Mucosa of gallbladder (tissue), 1 donor: Measurements from ENCODE around the gene GLIPR2. TPM values are rescaled to one million over a fixed set of nuclear protein-coding genes. Genes with fewer than 3 reads are reported as not detected.
A peak's percentile ranks its signal among the peaks of the same experiment; 100 is the strongest.
"Not testable (repeated sequence)": the region's sequence is repeated elsewhere in the genome, so short reads cannot be mapped to it uniquely, and the experiment has no call there.

Source experiments
- DNase-seq: peaks from one replicate; pipeline ENCODE4 v3.0.0-alpha.2; 2020; ENCODE audit warnings: low spot score
- total RNA-seq: library from RNA; stranded (reverse); gene quantifications from one replicate; pipeline ENCODE4 v1.2.1, GENCODE V29; 2021
- donor health status: DM: no; HTN: no; CAD: no.

The GLIPR2 gene
- total RNA-seq, 1 donor from 2014 or later = 17.0 TPM

DNA sequence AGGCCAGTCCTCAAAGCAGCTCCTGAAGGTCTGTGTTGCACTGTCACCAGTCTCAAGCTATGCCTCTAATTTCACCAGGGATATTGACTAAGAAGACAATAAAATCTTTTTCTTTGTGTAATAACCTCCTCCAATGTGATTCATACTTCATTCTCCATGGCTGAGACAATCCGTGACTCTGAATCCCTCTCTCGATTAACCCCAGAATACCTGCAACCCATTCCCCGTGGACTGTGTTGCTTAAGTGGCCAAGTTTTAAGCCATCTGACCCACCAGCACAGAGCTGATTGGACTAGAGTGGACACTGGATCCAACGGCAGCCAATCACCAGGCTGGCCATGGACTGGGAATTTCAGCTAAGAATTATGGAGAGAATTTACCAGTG is 27.2 kb downstream of the GLIPR2 start:
- DNase-seq = no peak

DNA sequence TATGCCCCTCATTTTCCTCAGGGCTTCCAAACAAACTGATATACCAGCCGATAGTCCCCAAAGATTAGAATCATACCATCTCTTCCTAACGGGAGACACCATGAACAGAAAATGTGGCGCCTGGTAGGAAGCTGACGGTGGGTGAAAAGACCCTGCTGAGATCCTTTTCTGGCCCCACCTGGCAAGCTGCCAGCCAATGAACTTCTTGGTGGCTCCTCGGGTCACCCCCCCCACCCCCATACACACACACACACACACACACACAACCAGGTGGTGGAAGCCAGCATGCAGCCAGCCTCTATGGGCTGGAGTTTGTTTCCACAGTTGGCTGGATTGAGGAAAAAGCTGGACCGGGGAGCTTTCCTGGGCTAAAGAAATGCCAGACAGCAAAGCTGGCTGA is 27.8 kb downstream of the GLIPR2 start:
- DNase-seq = no peak

DNA sequence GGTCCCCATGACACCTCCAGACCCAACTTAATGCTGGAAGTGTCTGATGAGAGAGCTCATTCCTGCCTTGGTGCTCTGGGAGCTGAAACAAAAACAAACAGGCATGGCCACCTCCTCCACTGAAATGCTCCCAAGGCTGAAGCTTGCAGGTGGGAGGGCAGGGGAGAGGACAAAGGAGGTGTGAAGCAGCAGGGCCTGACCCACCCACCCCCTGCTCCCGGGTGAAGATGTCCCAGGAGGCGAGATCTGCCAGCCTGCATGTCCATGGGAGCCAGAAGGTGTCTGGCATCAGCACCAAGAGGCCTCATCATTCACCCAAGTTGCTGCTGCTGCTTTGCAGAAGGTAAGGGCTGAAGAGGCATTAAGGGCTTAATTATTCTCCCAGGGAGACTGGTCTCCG is 28.5 kb downstream of the GLIPR2 start:
- DNase-seq = no peak

DNA sequence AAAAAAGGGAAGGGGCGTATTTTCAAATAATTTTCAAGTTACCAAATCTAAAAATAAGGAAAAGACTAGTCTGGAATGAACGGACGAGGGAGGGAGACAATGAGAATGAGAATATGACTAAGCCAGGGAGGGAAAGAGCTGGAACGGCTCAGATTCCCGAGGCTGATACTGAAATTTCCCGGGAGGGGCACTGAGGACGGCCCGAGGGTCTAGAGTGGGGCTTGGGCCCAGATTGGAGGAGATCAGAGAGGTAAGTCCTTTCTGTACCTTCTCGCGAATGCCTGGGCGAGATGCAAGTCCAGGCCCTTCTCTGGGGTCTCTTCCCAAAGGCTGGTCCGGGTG is 29.3 kb downstream of the GLIPR2 start:
- DNase-seq = no peak

DNA sequence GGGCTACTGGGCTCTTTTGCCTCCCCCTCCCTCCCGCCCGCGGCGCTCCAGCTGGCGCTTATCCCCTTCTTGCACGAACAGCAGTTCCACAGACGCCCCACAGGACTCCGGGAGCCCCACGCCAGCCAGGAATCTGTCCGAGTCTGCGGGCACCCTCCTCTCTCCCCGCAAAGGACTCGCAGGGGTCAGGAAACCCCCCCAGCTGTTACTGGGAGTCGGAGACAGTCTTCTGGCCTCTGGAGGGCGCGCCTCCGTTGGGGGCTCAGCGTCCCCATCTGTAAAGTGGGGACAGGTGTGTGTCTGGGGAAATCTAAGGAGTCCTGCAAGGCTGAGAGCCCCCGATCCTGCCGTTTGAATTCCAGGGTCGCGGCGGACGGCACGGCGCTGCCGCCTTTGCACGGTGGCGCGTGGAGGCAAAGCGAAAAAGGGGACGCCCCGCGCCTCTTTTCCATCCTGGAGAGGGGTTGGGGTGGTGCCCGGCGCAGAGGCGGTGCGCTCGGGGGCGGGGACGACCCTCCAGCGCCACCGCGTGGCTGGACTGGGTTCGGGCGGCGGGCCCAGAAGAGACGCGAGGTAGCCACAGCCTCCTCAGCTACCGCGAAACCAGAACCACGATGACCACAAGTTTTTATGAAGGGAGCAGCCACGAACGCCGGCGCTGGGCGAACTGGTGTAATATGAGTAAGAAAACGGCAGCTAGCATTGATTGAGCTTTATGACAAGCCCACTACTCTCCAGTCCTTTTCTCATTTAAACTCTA is 29.8 kb downstream of the GLIPR2 start:
- peak; percentile 77 for DNase-seq

DNA sequence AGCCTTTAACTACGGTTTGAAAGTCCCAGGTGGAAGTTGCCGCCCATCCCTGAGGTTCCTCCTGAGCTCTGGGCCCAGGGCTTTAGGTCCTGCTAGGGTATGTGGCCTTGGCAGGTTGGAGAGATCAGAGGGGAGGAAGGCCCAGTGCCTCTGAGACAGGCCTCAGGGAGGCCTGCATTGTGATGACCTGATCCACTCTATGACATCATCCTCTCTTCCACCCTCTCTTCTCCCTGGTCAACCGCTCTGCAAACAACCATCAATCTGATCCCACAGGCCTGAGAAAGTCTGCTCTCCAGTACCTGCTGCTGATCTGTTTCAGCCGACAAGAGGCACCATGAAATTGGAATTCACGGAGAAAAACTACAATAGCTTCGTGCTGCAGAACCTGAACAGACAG is 32.6 kb downstream of the GLIPR2 start, which contains the start of gene CCIN:
CCIN (plus strand) TSS at position 223 of the 400 bp plus-strand sequence; CDS start at position 338, 115 bp downstream.
- no peak for DNase-seq

DNA sequence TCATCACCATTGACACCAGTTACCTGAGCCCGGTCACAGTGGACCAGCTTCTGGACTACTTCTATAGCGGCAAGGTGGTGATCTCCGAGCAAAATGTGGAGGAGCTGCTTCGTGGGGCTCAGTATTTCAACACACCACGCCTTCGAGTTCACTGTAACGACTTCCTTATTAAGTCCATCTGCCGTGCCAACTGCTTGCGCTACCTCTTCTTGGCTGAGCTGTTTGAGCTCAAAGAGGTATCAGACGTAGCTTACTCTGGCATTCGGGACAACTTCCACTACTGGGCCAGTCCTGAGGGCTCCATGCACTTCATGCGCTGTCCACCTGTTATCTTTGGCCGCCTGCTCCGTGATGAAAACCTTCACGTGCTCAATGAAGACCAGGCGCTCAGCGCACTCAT is 33.2 kb downstream of the GLIPR2 start:
- no peak for DNase-seq

DNA sequence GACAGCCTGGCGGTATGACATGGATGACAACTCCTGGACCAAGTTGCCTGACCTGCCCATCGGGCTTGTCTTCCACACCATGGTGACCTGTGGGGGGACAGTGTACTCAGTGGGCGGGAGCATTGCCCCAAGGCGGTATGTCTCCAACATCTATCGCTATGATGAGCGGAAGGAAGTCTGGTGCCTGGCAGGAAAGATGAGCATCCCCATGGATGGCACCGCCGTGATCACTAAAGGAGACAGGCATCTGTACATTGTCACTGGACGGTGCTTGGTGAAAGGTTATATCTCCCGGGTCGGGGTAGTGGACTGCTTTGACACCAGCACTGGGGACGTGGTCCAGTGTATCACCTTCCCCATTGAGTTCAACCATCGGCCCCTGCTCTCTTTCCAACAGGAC is 34.0 kb downstream of the GLIPR2 start:
- no peak for DNase-seq

DNA sequence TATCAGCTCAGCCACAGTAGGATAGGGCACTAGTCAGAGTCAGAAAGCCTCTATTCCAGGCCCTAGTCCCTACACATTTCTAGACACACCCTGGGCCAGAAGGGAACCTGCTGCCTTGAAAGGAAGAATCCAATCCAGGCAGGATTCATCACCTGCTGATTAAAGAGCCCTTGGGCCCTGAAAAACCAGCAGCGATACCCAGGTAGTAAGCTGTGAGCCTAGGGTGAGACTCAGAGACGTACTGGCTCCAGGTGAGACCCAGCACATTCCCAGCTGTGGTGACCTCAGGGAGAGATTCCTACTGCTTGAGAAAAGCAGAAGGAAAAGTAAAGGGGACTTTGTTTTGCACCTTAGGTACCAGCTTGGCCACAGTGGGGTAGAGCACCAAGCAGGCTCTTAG is 37.3 kb downstream of the GLIPR2 start:
- no peak for DNase-seq

DNA sequence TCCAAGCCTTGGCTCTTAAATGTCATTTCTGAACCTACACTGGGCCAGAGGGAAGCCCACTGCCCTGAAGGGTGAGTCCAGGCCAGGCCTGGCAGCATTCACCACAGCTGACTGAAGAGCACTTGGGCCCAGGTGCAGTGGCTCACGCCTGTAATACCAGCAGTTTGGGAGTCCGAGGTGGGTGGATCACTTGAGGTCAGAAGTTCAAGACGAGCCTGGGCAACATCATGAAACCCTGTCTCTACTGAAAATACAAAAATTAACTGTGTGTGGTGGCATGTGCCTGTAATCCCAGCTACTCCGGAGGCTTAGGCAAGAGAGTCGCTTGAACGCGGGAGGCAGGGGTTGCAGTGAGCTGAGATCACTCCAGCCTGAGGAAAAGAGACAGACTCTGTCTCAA is 37.7 kb downstream of the GLIPR2 start:
- DNase-seq = no peak

DNA sequence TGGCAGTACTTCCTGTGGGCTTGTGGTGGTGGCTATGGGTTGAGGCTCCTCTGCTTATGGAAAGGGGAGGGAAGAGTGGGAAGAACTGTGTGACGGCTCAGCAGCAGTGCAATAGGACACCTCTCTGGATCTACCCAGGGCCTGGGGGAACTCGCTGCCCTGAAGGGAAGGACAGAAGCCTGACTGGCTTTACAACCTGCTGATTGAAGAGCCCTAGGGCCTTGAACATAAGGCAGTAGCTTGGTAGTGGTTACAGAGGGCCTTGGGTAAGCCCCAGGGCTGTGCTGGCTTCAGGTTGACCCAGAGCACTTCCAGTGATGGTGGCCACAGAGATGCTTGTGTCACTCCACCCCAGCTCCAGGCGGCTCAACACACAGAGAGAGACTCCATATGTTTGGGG is 38.2 kb downstream of the GLIPR2 start:
- no peak for DNase-seq

DNA sequence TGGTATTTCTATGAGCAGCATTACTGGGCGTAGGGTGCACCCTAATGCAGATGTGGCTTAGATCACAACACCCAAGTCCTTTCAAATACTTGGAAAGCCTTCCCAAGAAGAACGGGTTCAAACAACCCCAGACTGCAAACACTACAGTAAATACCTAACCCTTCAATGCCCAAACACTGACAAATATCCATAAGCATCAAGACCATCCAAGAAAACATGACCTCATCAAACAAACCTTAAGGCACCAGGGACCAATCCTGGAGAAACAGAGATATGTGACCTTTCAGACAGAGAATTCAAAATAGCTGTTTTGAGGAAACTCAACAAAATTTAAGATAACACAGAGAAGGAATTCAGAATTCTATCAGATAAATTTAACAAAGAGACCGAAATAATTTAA is 38.7 kb downstream of the GLIPR2 start:
- not testable (repeated sequence) for DNase-seq

DNA sequence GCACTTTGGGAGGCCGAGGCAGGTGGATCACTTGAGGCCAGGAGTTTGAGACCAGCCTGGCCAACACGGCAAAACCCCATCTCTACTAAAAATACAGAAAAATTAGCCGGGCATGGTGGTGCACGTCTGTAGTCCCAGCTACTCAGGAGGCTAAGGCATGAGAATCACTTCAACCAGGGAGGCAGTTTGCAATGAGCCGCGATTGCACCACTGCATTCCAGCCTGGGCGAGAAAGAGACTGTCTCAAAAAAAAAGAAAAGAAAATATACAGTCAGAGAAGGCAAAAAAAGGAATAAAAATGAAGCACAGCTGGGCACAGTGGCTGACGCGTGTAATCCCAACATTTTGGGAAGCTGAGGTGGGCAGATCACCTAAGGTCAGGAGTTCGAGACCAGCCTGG is 40.0 kb downstream of the GLIPR2 start:
- not testable (repeated sequence) for DNase-seq

DNA sequence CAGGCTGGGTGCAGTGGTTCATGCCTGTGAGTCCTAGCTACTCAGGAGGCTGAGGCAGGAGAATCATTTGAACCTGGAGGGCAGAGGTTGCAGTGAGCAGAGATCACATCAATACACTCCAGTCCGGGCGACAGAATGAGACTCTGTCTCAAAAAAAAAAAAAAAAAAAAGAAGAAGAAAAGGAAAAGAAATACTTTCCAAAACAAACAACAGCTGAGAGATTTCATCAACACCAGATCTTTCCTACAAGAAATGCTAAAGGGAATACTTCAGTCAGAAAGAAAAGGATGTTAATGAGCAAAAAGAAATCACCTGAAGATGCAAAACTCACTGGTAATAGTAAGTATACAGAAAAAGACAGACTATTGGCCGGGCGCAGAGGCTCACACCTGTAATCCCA is 41.0 kb downstream of the GLIPR2 start:
- DNase-seq = no peak

DNA sequence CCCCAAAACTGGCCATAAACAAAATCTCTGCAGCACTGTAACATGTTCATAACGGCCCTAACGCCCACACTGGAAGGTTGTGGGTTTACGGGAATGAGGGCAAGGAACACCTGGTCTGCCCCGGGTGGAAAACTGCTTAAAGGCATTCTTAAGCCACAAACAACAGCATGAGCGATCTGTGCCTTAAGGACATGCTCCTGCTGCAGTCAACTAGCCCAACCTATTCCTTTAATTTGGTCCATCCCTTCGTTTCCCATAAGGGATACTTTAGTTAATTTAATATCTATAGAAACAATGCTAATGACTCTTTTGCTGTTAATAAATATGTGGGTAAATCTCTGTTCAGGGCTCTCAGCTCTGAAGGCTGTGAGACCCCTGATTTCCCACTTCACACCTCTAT is 43.7 kb downstream of the GLIPR2 start:
- DNase-seq = not testable (repeated sequence)

DNA sequence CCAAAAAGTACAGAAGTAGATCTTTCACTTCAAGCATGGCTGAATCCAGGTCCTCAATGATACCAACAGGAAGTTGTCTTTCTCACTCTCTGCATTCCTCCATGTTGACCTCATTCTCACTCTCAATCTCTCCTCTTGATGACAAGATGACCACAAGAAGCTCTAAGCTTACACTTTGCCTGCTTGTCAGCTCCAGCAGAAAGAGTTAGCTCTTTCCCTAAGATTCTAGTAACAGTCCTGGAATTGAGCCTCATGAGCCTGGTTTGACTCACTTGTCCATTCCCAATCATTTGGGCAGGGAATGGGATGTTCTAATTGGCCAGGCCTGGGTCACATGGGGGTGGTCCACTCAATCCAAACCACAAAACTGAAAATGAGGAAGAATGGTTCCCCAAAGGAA is 50.9 kb downstream of the GLIPR2 start:
- DNase-seq = no peak

DNA sequence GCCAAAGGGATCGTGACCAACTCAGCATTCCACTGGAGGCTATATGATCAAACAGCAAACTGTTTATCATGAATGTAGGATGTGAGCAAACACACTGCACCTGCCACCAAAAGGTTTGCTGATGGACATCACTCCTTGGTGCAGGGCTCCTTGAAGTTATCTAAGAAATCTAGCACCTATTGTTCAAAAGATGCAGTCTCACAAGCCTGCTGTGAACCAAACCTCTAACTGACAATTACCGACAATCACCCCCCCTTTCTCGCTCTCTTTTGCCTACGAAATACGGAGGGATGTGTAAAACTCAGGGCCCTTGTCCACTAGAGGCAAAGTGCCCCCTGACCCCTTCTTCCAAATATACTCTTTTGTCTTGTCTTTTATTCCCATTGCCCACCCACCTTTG is 51.7 kb downstream of the GLIPR2 start:
- no peak for DNase-seq

DNA sequence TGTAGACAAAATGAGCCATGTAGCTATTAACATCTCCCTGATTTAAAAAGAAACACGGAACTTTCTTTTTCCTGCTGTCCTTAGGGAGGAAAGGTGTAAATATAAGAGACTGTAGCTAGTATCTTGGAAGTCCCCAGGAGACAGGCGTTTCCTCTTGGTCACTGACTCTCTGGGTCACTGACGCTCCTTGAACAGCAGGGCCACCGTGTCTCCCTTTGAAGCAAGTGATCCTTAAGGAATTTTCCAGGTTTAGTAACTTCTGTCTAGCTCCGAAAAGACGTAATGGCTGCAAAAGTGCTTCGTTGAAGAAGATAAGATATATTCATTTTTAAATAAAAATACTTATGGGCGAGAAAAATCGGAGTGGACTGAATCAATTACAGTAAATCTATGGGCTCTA is 53.4 kb downstream of the GLIPR2 start:
- no peak for DNase-seq

DNA sequence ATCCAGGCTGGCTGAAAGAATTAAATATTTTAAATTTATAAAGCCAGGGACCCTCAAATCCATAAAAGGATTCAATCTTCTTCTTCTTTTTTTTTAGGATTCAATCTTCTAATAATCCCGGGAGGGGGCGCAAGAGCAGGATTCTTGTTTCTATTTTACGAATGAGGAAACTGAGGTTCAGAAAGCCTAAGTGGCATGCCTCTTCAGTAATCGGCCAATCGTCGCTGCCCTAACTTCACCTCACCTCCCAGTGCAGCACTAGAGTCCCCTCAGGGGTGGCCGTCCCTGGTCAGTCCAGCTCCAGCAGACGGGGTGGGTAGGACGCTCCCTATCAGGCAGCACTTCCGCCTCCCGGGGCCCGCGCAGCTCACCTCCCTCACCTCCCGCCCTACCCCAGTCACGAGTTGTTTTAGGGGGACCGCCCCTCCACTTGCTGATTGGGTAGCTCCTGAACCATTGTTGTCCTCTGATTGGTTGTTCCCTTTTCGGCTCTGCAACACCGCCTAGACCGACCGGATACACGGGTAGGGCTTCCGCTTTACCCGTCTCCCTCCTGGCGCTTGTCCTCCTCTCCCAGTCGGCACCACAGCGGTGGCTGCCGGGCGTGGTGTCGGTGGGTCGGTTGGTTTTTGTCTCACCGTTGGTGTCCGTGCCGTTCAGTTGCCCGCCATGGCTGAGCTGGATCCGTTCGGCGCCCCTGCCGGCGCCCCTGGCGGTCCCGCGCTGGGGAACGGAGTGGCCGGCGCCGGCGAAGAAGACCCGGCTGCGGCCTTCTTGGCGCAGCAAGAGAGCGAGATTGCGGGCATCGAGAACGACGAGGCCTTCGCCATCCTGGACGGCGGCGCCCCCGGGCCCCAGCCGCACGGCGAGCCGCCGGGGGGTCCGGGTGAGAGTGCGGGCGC is 54.1 kb downstream of the GLIPR2 start, which contains the start of gene CLTA:
CLTA (plus strand) TSS at position 534 of the 902 bp plus-strand sequence; CDS start at position 670, 136 bp downstream.
- peak; percentile 97 for DNase-seq

DNA sequence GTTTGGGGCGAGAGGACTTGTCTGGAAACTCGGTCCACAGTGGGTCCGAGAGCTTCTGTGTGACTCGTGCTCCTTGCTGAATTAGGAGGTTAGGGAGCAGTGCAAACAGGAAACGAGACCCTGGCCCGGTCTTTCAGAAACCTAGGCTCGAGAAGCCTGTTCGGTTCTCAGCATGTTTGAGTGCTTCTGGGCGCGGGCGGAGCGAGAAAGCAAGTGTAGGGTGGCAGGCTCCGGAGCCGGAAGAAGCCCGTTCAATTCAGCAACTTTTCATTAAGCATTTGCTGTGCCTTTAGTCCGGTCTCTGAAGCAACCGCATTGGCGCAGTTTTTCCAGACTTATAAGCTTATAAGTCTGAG is 54.7 kb downstream of the GLIPR2 start:
- DNase-seq = peak; percentile 14

DNA sequence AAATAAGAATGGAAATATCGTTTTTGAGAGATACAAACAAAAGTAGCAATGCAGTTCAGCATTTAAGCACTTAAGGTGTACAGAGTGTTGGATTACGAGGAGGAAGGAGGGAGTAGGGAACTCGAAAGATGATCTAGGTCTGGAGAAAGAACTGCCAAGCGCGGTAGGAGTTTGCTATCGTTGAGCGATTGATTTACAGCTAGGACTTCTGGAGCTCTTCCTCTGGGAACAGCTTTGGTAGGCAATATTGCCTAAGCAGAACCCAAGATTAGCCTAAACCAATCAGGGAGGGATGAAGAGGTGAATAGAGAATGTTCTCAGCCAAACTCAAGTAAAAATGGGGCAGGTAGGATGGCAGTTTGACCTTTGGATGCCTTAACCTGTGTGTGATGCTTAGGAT is 55.2 kb downstream of the GLIPR2 start:
- no peak for DNase-seq

DNA sequence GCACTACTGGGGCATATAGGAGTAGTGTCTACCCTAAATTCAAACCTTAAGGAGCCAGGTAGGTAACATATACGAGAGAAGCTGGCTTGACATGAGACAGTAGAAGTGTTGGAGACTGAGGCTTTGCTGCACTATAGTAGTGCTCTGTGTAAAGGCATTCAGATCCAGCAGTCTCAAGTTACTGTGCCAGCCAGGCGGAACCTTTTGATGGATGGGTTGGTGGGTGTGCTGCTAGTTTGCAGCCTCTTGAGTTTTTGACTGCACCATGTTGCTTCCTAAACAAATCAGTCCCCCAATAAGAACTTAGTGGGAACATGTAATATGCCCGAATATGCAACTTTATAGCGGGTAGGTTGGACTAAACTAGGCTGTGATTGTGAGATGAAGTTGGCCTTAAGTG is 55.7 kb downstream of the GLIPR2 start:
- no peak for DNase-seq

DNA sequence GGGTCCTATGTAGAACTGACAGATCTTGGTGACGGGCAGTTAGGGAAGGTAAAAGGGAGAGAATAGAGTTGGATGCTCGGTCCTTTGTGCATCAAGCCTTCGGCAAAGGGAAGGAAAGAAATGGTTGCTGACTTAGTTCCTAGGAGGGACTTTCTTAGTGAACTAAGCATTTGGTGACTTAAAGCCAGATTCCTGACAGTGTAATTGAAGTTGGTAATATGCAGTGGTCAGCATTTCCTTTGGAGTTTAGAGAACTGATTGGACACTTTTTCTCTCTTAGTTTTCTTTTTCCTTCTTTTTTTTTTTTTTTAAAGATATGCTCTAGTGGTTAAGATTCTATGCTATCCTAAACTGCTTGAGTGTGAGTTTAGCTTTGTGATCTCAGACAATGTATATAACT is 56.5 kb downstream of the GLIPR2 start:
- no peak for DNase-seq
